ENCODE data around the gene LRRC10B. TPM values are rescaled to one million over a fixed set of nuclear protein-coding genes. Genes with fewer than 3 reads are reported as not detected.

Gene LRRC10B
- polyA plus RNA-seq, 4 donors: 0.22 to 2.6 (median 0.53) TPM; not detected in 1

- DNase-seq (no peak), FAIRE-seq (no peak)
- H3K4me1 ChIP-seq (ENCODE audit: control insufficient read depth in 3 of 3, insufficient read depth in 2 of 3, low read depth in 1 of 3, low read length in 2 of 3): peaks cover 0 to 3% (median 0%) of the 10 kb centered on the region in 3 donors
- 91 to 96% (median 94%) methylated on average over 26 to 32 of the region's 32 CpGs for WGBS, 3 donors
- no peak overlapping the region for H3K27ac ChIP-seq (ENCODE audit: low read depth in 1 of 3, low read length in 2 of 3)
- peaks cover 0 to 2% (median 0%) of the 10 kb centered on the region in 3 donors for H3K36me3 ChIP-seq (ENCODE audit: control insufficient read depth in 3 of 3, insufficient read depth in 2 of 3, low read depth in 1 of 3, low read length in 3 of 3)
- H3K4me3 ChIP-seq (ENCODE audit: low read depth in 1 of 3, low read length in 3 of 3): no peak overlapping the region
- H3K27me3 ChIP-seq (ENCODE audit: control insufficient read depth in 3 of 3, insufficient read depth in 3 of 3, low read length in 3 of 3): peaks cover 0 to 3% (median 0%) of the 10 kb centered on the region in 3 donors
- H3K9me3 ChIP-seq (ENCODE audit: control insufficient read depth in 2 of 2, insufficient read depth in 1 of 2, low read depth in 1 of 2, low read length in 1 of 2): no peaks in the 10 kb centered on the region
Observed at GRCh38 chr11:61545921-61546320, 37.4 kb downstream of the LRRC10B start.

GRCh38 chr11:61546663-61547062 lies 38.1 kb downstream of the LRRC10B start:
- peaks cover 0 to 3% (median 0%) of the 10 kb centered on the region in 3 donors for H3K4me1 ChIP-seq (ENCODE audit: control insufficient read depth in 3 of 3, insufficient read depth in 2 of 3, low read depth in 1 of 3, low read length in 2 of 3)
- H3K27me3 ChIP-seq (ENCODE audit: control insufficient read depth in 3 of 3, insufficient read depth in 3 of 3, low read length in 3 of 3): peaks cover 0 to 3% (median 0%) of the 10 kb centered on the region in 3 donors
- peak overlapping the region in 1 of 3 donors; percentile 10 for H3K4me3 ChIP-seq (ENCODE audit: low read depth in 1 of 3, low read length in 3 of 3)
- H3K27ac ChIP-seq (ENCODE audit: low read depth in 1 of 3, low read length in 2 of 3): no peak overlapping the region
- no peaks in the 10 kb centered on the region for H3K9me3 ChIP-seq (ENCODE audit: control insufficient read depth in 2 of 2, insufficient read depth in 1 of 2, low read depth in 1 of 2, low read length in 1 of 2)
- H3K36me3 ChIP-seq (ENCODE audit: control insufficient read depth in 3 of 3, insufficient read depth in 2 of 3, low read depth in 1 of 3, low read length in 3 of 3): peaks cover 0 to 4% (median 0%) of the 10 kb centered on the region in 3 donors
- WGBS, 3 donors: 47 to 71% (median 60%) methylated on average over 5 to 20 of the region's 20 CpGs
- no peak for DNase-seq
- no peak for FAIRE-seq

- 74 to 77% (median 75%) methylated on average over 19 of the region's 19 CpGs for WGBS, 3 donors
- FAIRE-seq (no peak), DNase-seq (no peak)
- Histone ChIP-seq H3K27ac (ENCODE audit: low read depth in 1 of 3, low read length in 2 of 3) (no peak overlapping the region), H3K9me3 (ENCODE audit: control insufficient read depth in 2 of 2, insufficient read depth in 1 of 2, low read depth in 1 of 2, low read length in 1 of 2) (no peaks in the 10 kb centered on the region), H3K27me3 (ENCODE audit: control insufficient read depth in 3 of 3, insufficient read depth in 3 of 3, low read length in 3 of 3) (peaks cover 0 to 3% (median 0%) of the 10 kb centered on the region in 3 donors), H3K4me1 (ENCODE audit: control insufficient read depth in 3 of 3, insufficient read depth in 2 of 3, low read depth in 1 of 3, low read length in 2 of 3) (no peaks in the 10 kb centered on the region), H3K4me3 (ENCODE audit: low read depth in 1 of 3, low read length in 3 of 3) (no peak overlapping the region), H3K36me3 (ENCODE audit: control insufficient read depth in 3 of 3, insufficient read depth in 2 of 3, low read depth in 1 of 3, low read length in 3 of 3) (peaks cover 0 to 4% (median 0%) of the 10 kb centered on the region in 3 donors)
Observed at GRCh38 chr11:61547246-61547645, 38.7 kb downstream of the LRRC10B start.

- DNase-seq: no peak
- Histone ChIP-seq H3K36me3 (ENCODE audit: control insufficient read depth in 3 of 3, insufficient read depth in 2 of 3, low read depth in 1 of 3, low read length in 3 of 3) (peaks cover 0 to 4% (median 0%) of the 10 kb centered on the region in 3 donors), H3K4me3 (ENCODE audit: low read depth in 1 of 3, low read length in 3 of 3) (no peak overlapping the region), H3K4me1 (ENCODE audit: control insufficient read depth in 3 of 3, insufficient read depth in 2 of 3, low read depth in 1 of 3, low read length in 2 of 3) (no peaks in the 10 kb centered on the region), H3K27ac (ENCODE audit: low read depth in 1 of 3, low read length in 2 of 3) (no peak overlapping the region), H3K9me3 (ENCODE audit: control insufficient read depth in 2 of 2, insufficient read depth in 1 of 2, low read depth in 1 of 2, low read length in 1 of 2) (no peaks in the 10 kb centered on the region), H3K27me3 (ENCODE audit: control insufficient read depth in 3 of 3, insufficient read depth in 3 of 3, low read length in 3 of 3) (peaks cover 3 to 18% (median 6%) of the 10 kb centered on the region in 3 donors)
- 69 to 82% (median 73%) methylated on average over 8 of the region's 8 CpGs for WGBS, 3 donors
- no peak for FAIRE-seq
Observed at GRCh38 chr11:61549177-61549576, 40.6 kb downstream of the LRRC10B start.

- no peak overlapping the region for H3K4me3 ChIP-seq (ENCODE audit: low read depth in 1 of 3, low read length in 3 of 3)
- H3K27ac ChIP-seq (ENCODE audit: low read depth in 1 of 3, low read length in 2 of 3): no peak overlapping the region
- WGBS, 3 donors: 59 to 78% (median 76%) methylated on average over 21 to 23 of the region's 23 CpGs
- H3K27me3 ChIP-seq (ENCODE audit: control insufficient read depth in 3 of 3, insufficient read depth in 3 of 3, low read length in 3 of 3): peaks cover 3 to 25% (median 12%) of the 10 kb centered on the region in 3 donors
- no peak for FAIRE-seq
- H3K4me1 ChIP-seq (ENCODE audit: control insufficient read depth in 3 of 3, insufficient read depth in 2 of 3, low read depth in 1 of 3, low read length in 2 of 3): no peaks in the 10 kb centered on the region
- DNase-seq: no peak
- H3K36me3 ChIP-seq (ENCODE audit: control insufficient read depth in 3 of 3, insufficient read depth in 2 of 3, low read depth in 1 of 3, low read length in 3 of 3): peaks cover 0 to 4% (median 0%) of the 10 kb centered on the region in 3 donors
- no peaks in the 10 kb centered on the region for H3K9me3 ChIP-seq (ENCODE audit: control insufficient read depth in 2 of 2, insufficient read depth in 1 of 2, low read depth in 1 of 2, low read length in 1 of 2)
Observed at GRCh38 chr11:61549662-61550568, 41.4 kb downstream of the LRRC10B start.

- H3K27ac ChIP-seq (ENCODE audit: low read depth in 1 of 3, low read length in 2 of 3): no peak overlapping the region
- 81 to 88% (median 86%) methylated on average over 17 to 18 of the region's 18 CpGs for WGBS, 3 donors
- DNase-seq: no peak
Observed at GRCh38 chr11:61550665-61551227, 42.2 kb downstream of the LRRC10B start.

GRCh38 chr11:61551634-61552033 lies 43.1 kb downstream of the LRRC10B start:
- Histone ChIP-seq H3K4me3 (ENCODE audit: low read depth in 1 of 3, low read length in 3 of 3) (no peak overlapping the region), H3K36me3 (ENCODE audit: control insufficient read depth in 3 of 3, insufficient read depth in 2 of 3, low read depth in 1 of 3, low read length in 3 of 3) (peaks cover 0 to 2% (median 0%) of the 10 kb centered on the region in 3 donors), H3K4me1 (ENCODE audit: control insufficient read depth in 3 of 3, insufficient read depth in 2 of 3, low read depth in 1 of 3, low read length in 2 of 3) (peaks cover 0 to 6% (median 0%) of the 10 kb centered on the region in 3 donors), H3K27ac (ENCODE audit: low read depth in 1 of 3, low read length in 2 of 3) (no peak overlapping the region), H3K27me3 (ENCODE audit: control insufficient read depth in 3 of 3, insufficient read depth in 3 of 3, low read length in 3 of 3) (peaks cover 8 to 42% (median 20%) of the 10 kb centered on the region in 3 donors), H3K9me3 (ENCODE audit: control insufficient read depth in 2 of 2, insufficient read depth in 1 of 2, low read depth in 1 of 2, low read length in 1 of 2) (no peaks in the 10 kb centered on the region)
- DNase-seq (no peak), FAIRE-seq (no peak)
- 31 to 64% (median 43%) methylated on average over 11 to 12 of the region's 12 CpGs for WGBS, 3 donors

More at GRCh38 chr11:61550665-61551227, 42.2 kb downstream of the LRRC10B start:
- FAIRE-seq: no peak
- H3K36me3 ChIP-seq (ENCODE audit: control insufficient read depth in 3 of 3, insufficient read depth in 2 of 3, low read depth in 1 of 3, low read length in 3 of 3): peaks cover 0 to 2% (median 0%) of the 10 kb centered on the region in 3 donors
- peaks cover 0 to 4% (median 0%) of the 10 kb centered on the region in 3 donors for H3K4me1 ChIP-seq (ENCODE audit: control insufficient read depth in 3 of 3, insufficient read depth in 2 of 3, low read depth in 1 of 3, low read length in 2 of 3)
- peaks cover 7 to 33% (median 13%) of the 10 kb centered on the region in 3 donors for H3K27me3 ChIP-seq (ENCODE audit: control insufficient read depth in 3 of 3, insufficient read depth in 3 of 3, low read length in 3 of 3)
- H3K9me3 ChIP-seq (ENCODE audit: control insufficient read depth in 2 of 2, insufficient read depth in 1 of 2, low read depth in 1 of 2, low read length in 1 of 2): no peaks in the 10 kb centered on the region
- H3K4me3 ChIP-seq (ENCODE audit: low read depth in 1 of 3, low read length in 3 of 3): no peak overlapping the region

- no peak for DNase-seq
- H3K9me3 ChIP-seq (ENCODE audit: control insufficient read depth in 2 of 2, insufficient read depth in 1 of 2, low read depth in 1 of 2, low read length in 1 of 2): no peaks in the 10 kb centered on the region
- H3K4me3 ChIP-seq (ENCODE audit: low read depth in 1 of 3, low read length in 3 of 3): no peak overlapping the region
- 58 to 79% (median 61%) methylated on average over 10 to 13 of the region's 13 CpGs for WGBS, 3 donors
- H3K27ac ChIP-seq (ENCODE audit: low read depth in 1 of 3, low read length in 2 of 3): no peak overlapping the region
- no peak for FAIRE-seq
- peaks cover 0 to 2% (median 0%) of the 10 kb centered on the region in 3 donors for H3K36me3 ChIP-seq (ENCODE audit: control insufficient read depth in 3 of 3, insufficient read depth in 2 of 3, low read depth in 1 of 3, low read length in 3 of 3)
- H3K27me3 ChIP-seq (ENCODE audit: control insufficient read depth in 3 of 3, insufficient read depth in 3 of 3, low read length in 3 of 3): peaks cover 8 to 47% (median 23%) of the 10 kb centered on the region in 3 donors
- H3K4me1 ChIP-seq (ENCODE audit: control insufficient read depth in 3 of 3, insufficient read depth in 2 of 3, low read depth in 1 of 3, low read length in 2 of 3): peaks cover 0 to 6% (median 0%) of the 10 kb centered on the region in 3 donors
Observed at GRCh38 chr11:61552108-61552635, 43.6 kb downstream of the LRRC10B start.

Data from small intestine (tissue), 7 donors.